HG03045 (cell line): ENCODE data around the gene SLC9A8.
"Not testable (repeated sequence)": the region's sequence is repeated elsewhere in the genome, so short reads cannot be mapped to it uniquely, and the experiment has no call there.

Source experiments
- ATAC-seq: cut with Tn5 transposase; IDR thresholded peaks from one replicate; pipeline ENCODE4 v1.9.1; 2021; ENCODE audit warnings: mild to moderate bottlenecking, moderate library complexity; ENCODE audit not compliant: unreplicated experiment

The SLC9A8 gene

DNA sequence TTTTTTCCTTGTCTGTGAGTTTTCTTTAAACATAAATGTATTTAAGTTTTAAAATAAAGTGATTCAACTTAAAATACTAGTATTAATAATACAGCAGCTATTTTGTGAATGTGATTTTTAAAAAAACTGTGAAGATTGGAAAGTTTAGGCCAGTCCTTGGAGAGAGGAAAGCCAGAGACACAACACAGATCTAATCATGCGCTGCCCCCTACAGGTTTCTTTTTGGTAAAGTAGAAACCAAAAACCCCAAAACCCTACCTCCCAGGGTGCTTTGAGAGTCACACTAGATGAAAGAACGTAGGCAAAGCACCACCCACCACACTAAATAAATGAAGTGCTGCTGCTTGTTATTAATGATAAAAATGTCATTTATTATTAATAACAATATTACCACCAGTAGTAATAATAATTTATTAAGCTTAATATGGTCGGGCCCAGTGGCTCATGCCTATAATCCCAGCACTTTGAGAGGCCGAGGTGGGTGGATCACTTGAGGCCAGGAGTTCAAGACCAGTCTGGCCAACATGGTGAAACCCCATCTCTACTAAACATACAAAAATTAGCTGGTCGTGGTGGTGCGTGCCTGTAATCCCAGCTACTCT lies 33.7 kb downstream of the SLC9A8 start:
- no peak for ATAC-seq

- ATAC-seq = no peak
These were observed 38.0 kb downstream of the SLC9A8 start for GRCh38 chr20:49850463-49851230.

DNA sequence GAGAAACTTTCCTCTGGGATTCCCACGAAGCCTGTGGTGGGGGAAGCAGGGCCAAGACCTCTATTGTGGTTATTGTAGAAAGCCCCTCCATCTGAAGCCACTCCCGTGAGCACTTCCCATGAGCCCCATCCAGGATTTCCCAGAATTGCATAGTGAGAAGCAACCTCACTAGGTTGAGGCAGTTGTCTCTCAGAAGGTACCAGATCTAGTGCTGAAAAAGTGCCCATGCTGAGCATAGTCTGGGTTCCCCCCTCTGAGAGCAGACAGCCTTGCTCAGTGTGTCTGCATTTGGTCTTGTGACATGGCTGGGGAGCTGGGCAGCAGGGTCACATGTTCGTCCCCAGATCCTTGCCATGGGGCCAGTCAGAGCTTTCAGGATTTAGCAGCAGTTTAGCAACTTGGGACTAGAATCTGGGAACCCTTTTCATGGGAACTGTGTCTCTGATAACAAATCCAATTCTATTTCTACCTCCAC lies 38.6 kb downstream of the SLC9A8 start:
- ATAC-seq = no peak

DNA sequence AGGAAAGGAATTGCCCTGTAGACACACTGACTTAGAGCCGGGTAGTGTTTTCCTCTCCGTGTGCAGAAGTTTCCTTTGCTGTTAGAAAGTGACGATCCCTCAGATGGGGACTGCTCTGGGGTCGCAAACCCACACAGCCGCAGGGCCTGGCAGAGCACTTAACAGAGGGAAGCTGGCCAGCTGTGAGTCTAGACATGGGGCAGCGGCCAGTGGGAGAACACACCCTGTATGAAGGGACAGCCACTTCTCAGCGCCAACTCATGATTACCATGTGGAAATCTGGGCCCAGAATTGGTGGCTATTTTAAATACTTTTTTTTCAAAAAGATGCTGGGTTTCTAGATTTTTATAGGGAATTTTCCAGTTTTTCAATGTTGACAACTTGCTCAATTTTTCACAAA lies 39.4 kb downstream of the SLC9A8 start:
- ATAC-seq = no peak

DNA sequence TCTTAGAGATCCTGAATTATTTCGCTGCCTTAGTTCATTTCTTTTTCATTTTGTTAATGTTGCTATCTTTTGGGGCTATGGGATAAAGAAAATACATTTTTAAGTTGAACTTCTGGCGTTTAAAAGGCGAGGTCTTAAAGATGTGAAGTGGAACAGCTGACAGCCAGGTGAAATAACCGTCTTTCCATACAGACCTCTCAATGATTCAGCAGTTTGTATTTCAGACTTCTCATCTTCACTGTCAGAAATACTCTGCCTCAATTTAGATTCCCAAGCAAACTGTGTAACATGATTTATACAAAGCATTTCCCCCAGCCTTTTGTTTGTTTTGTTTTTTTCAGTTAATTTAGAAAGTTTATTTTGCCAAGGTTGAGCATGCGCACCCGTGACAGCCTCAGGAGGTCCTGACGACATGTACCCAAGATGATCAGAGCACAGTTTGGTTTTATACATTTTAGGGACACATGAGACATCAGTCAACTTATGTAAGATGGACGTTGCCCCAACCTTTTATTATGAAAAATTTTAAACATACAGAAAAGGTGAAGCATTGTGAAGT lies 40.0 kb downstream of the SLC9A8 start:
- ATAC-seq = no peak

- no peak for ATAC-seq
These were observed 41.0 kb downstream of the SLC9A8 start for GRCh38 chr20:49853640-49854039.

DNA sequence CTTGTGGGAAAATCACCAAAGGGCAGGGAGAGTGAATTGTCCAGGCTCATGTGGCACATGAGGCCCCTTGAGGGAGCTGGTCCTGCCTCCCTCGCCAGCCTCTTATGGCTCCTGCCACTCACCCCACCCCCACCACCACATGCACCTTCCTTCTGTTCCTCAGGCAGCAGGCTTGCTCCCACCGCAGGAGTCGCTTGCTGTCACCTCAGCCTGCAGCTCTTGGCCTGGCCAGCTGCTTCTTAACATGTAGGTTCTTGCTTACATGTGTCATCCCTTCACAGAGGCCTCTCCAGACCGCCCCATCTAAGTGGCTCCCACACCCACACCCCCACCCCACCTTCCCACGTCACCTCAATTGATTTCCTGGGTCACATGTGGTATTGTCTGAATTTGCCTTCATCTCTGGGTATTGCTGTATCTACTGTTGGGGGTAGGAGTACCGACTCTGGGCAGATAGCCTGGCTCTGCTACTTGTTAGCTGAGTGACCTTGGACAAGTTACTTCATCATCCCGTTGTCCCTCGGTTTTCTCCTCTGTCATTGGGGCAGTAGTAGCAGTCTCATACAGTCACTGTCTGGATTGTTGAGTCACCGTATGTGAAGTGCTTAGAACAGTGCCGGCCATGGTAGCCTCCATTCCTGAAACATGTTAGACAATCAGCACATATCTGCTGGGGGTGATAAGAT lies 41.7 kb downstream of the SLC9A8 start:
- ATAC-seq = no peak

DNA sequence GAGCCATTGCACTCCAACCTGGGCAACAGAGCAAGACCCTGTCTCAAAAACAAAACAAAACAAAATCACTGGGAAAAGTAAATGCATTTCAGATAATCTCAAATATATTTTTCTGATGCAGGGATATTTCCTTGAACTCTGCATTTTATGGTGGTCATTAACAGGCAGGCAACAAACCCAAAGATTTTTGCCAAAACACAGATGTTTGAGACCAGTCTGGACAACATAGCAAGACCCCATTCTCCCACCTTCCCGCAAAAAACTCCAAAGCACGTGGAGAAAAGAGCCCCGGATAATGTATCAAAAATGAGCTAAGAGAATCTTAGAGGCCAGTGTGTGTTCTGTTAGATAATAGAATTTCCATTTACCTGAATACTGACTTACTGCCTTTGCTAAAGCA lies 44.3 kb downstream of the SLC9A8 start:
- no peak for ATAC-seq

GRCh38 chr20:49858076-49858585 lies 45.5 kb downstream of the SLC9A8 start:
- no peak for ATAC-seq

GRCh38 chr20:49859011-49859410 lies 46.4 kb downstream of the SLC9A8 start:
- ATAC-seq = no peak

DNA sequence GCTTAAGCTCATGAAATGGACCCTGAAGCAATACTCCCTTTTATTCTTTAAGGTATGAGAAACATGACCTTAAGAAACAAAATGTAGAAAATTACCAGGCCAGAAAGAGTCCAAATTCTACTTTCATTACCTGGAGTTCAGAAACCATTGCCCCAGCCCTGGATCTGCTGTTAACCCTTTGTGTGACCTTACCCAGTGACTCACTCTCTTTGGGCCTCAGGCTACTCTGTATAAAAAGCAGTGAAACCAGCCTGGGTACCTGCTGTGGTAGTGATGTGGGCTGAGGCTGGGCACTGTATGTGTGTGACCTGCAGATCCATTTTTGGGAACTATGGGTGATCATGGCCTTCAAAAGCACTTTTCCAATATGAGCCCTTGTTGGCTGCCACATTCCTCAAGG lies 47.2 kb downstream of the SLC9A8 start:
- no peak for ATAC-seq

DNA sequence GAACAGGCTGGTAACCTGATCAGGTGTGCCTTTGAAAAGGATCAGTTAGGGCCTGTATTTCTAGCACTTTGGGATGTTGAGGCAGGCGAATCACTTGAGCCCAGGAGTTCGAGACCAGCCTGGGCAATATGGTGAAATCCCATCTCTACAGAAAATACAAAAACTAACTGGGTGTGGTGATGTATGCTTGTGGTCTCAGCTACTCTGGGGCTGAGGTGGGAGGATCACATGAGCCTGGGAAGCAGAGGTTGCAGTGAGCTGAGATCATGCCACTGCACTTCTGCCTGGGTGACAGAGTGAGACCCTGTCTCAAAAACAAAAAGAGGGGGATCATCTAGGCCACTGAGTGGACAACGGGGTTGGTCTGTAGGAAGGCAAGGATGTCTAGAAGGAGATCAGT lies 48.6 kb downstream of the SLC9A8 start:
- ATAC-seq = not testable (repeated sequence)

GRCh38 chr20:49862607-49863200 lies 50.1 kb downstream of the SLC9A8 start:
- ATAC-seq = no peak

- no peak for ATAC-seq
These were observed 51.0 kb downstream of the SLC9A8 start for GRCh38 chr20:49863666-49864065.

DNA sequence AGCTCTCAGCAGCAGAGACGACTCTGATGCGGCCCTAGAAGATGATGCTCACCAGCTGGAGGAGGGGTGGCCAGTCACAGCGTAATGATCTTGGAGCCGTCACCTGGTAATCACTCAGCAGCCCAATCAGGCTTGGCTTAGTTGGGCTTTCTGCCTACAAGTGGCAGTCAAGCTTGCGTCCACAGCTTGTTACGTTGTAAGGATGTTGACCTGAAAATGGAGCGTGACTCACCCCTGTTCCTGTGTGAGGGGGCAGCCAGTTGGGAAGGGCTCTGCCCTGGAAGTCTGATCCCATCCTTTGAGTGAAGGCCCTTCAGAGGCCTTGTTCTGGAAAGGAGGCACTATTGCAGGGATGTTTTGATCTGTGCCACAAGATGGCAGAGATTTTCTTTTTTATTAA lies 52.9 kb downstream of the SLC9A8 start:
- ATAC-seq = no peak

GRCh38 chr20:49866051-49866450 lies 53.4 kb downstream of the SLC9A8 start:
- ATAC-seq = no peak

GRCh38 chr20:49867453-49868215 lies 55.0 kb downstream of the SLC9A8 start:
- ATAC-seq = no peak

DNA sequence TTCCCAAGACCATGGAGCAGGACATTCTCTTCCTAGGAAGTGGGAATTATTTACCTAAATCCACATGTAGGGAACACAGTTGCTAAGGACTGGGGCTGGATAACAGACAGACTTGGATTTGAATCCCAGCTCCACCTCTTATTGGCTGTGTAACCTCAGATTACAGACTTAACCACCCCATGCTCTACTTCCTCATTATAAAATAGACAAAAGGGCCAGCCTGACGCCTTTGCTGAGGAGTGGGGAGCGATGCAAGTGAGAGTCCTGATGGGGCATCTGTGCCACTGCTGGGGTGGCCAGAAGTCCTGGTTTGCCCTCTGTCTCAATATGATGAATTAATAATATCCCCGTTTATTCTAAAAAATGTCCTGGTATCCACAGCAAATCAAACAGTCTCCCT lies 55.9 kb downstream of the SLC9A8 start:
- ATAC-seq = no peak

- ATAC-seq = no peak
These were observed 56.3 kb downstream of the SLC9A8 start for GRCh38 chr20:49868964-49869363.

- ATAC-seq = no peak
These were observed 57.6 kb downstream of the SLC9A8 start for GRCh38 chr20:49870261-49870660.
